Stimulated activated CD4-positive, alpha-beta T cell treated with anti-CD3 and anti-CD28 coated beads, Interleukin-12 subunit alpha, Interleukin-12 subunit beta, amount 100 ng/mL, for 48 hours (primary cell): Measurements from ENCODE around the gene NFKBIB.
A peak's percentile ranks its signal among the peaks of the same experiment; 100 is the strongest.
"Not testable (repeated sequence)": the region's sequence is repeated elsewhere in the genome, so short reads cannot be mapped to it uniquely, and the experiment has no call there.

ENCODE experiments used
- DNase-seq, 3 donors: peaks; one replicate each; pipeline ENCODE4 v3.0.0-alpha.2; 2020; ENCODE audit warnings: low read depth in 2 of 3, low spot score in 1 of 3

The NFKBIB gene

GRCh38 chr19:38875656-38876395 is 23.9 kb upstream of the NFKBIB start:
- no peak for DNase-seq

GRCh38 chr19:38877781-38878574 is 21.8 kb upstream of the NFKBIB start, which contains the start of gene RINL:
Gene RINL (minus strand): TSS chr19:38878275. CDS start chr19:38876742, 1,533 bp downstream.
- peak in 2 of 3 donors; percentile 52 to 57 for DNase-seq

GRCh38 chr19:38878575-38879399 is 21.0 kb upstream of the NFKBIB start:
- DNase-seq, result no peak

- DNase-seq, result no peak
Observed at GRCh38 chr19:38879400-38879751, 20.4 kb upstream of the NFKBIB start.

- DNase-seq, result no peak
Observed at GRCh38 chr19:38880076-38880881, 19.5 kb upstream of the NFKBIB start.

- DNase-seq, result no peak
Observed at GRCh38 chr19:38880882-38881609, 18.7 kb upstream of the NFKBIB start.

GRCh38 chr19:38883286-38883685 is 16.5 kb upstream of the NFKBIB start:
- no peak for DNase-seq

- DNase-seq, result not testable (repeated sequence)
Observed at GRCh38 chr19:38884691-38885090, 15.1 kb upstream of the NFKBIB start.

- DNase-seq, result no peak
Observed at GRCh38 chr19:38888876-38889275, 10.9 kb upstream of the NFKBIB start.

- no peak for DNase-seq
Observed at GRCh38 chr19:38889803-38890202, 10.0 kb upstream of the NFKBIB start.

- no peak for DNase-seq
Observed at GRCh38 chr19:38890686-38891085, 9.1 kb upstream of the NFKBIB start.

- no peak for DNase-seq
Observed at GRCh38 chr19:38891771-38892170, 8.0 kb upstream of the NFKBIB start.

GRCh38 chr19:38892841-38893240 is 6.9 kb upstream of the NFKBIB start:
- DNase-seq, result no peak

- no peak for DNase-seq
Observed at GRCh38 chr19:38893341-38893771, 6.4 kb upstream of the NFKBIB start.

GRCh38 chr19:38894968-38895367 is 4.8 kb upstream of the NFKBIB start:
- DNase-seq, result no peak

GRCh38 chr19:38898788-38899446 is 852 bp upstream of the NFKBIB start:
- peak in 1 of 3 donors; percentile 8 for DNase-seq

GRCh38 chr19:38900202-38900629 is 447 bp downstream of the NFKBIB start:
- DNase-seq, result no peak

- DNase-seq, result no peak
Observed at GRCh38 chr19:38900743-38901190, 998 bp downstream of the NFKBIB start.

GRCh38 chr19:38901683-38902082 is 1.9 kb downstream of the NFKBIB start:
- DNase-seq, result no peak
